HepG2 (cell line): Measurements from ENCODE around the gene KMT2B. TPM values are rescaled to one million over a fixed set of nuclear protein-coding genes. Genes with fewer than 3 reads are reported as not detected.

Experiments used
- BCL6 ChIP-seq: IDR thresholded peaks from 2 replicates; pipeline ENCODE4 v1.6.1; 2016; ENCODE audit warnings: missing genetic modification reagents, missing compliant biosample characterization
- CCAR2 ChIP-seq: fragments of 200-400 bp; formaldehyde crosslinking; optimal IDR thresholded peaks from 2 replicates; pipeline ENCODE3; 2018; ENCODE audit warnings: low read depth, mild to moderate bottlenecking, low read length, moderate library complexity
- CREM ChIP-seq, 2 experiments: sonication (generic) in 1 of 2; formaldehyde crosslinking in 1 of 2; IDR thresholded peaks; 2 replicates each; pipeline versions ENCODE4 v1.4.0 to v1.6.1; 2016 to 2020; ENCODE audit warnings: antibody characterized with exemption in 1 of 2, mild to moderate bottlenecking in 1 of 2, missing genetic modification reagents in 1 of 2
- DBP ChIP-seq: sonication (generic); formaldehyde crosslinking; IDR thresholded peaks from 2 replicates; pipeline ENCODE4 v1.4.0; 2020; ENCODE audit warnings: missing genetic modification reagents; ENCODE audit errors: not compliant biosample characterization
- EP300 ChIP-seq, 3 experiments: sonication (generic) in 1 of 3; formaldehyde crosslinking in 1 of 3; IDR thresholded peaks; 2 replicates each; pipeline versions ENCODE4 v1.5.1 to v1.6.1; 2011 to 2020; ENCODE audit warnings: low read depth in 2 of 3, low read length in 2 of 3, borderline replicate concordance in 1 of 3, improper control_type of control experiment in 1 of 3, mild to moderate bottlenecking in 1 of 3, missing genetic modification reagents in 1 of 3, moderate library complexity in 1 of 3
- EZH2 ChIP-seq: conservative IDR thresholded peaks from 2 replicates; pipeline ENCODE4 v1.6.1; 2012; ENCODE audit warnings: mild to moderate bottlenecking, low read depth, low read length, moderate library complexity
- FIP1L1 ChIP-seq: fragments of 200-400 bp; formaldehyde crosslinking; IDR thresholded peaks from 2 replicates; pipeline ENCODE4 v1.6.1; 2018; ENCODE audit warnings: low read depth, mild to moderate bottlenecking, low read length, moderate library complexity, borderline replicate concordance; ENCODE audit not compliant: insufficient read depth
- FOXC1 ChIP-seq: sonication (generic); formaldehyde crosslinking; IDR thresholded peaks from 2 replicates; pipeline ENCODE4 v1.8.0; 2022; ENCODE audit warnings: mild to moderate bottlenecking, missing genetic modification reagents, borderline replicate concordance
- FOXP1 ChIP-seq, 2 experiments: fragments of 450-650 bp in 1 of 2; IDR thresholded peaks; 2 replicates each; pipeline ENCODE4 v1.6.1; 2017 to 2018; ENCODE audit warnings: antibody characterized with exemption in 1 of 2
- GLI4 ChIP-seq: sonication (generic); formaldehyde crosslinking; IDR thresholded peaks from 2 replicates; pipeline ENCODE4 v1.5.1; 2020; ENCODE audit warnings: missing genetic modification reagents, mild to moderate bottlenecking, moderate library complexity, borderline replicate concordance
- HMGXB3 ChIP-seq: sonication (generic); formaldehyde crosslinking; IDR thresholded peaks from 2 replicates; pipeline ENCODE4 v1.4.0; 2020; ENCODE audit warnings: missing genetic modification reagents, borderline replicate concordance
- HOXA5 ChIP-seq: sonication (generic); formaldehyde crosslinking; IDR thresholded peaks from 2 replicates; pipeline ENCODE4 v1.4.0; 2020; ENCODE audit warnings: missing genetic modification reagents
- ISL2 ChIP-seq: sonication (generic); formaldehyde crosslinking; IDR thresholded peaks from 2 replicates; pipeline ENCODE4 v1.5.0; 2020; ENCODE audit warnings: missing genetic modification reagents
- KLF13 ChIP-seq: sonication (generic); formaldehyde crosslinking; IDR thresholded peaks from 2 replicates; pipeline ENCODE4 v1.4.0; 2020; ENCODE audit warnings: mild to moderate bottlenecking, missing genetic modification reagents
- KLF16 ChIP-seq, 2 experiments: sonication (generic) in 1 of 2; formaldehyde crosslinking in 1 of 2; IDR thresholded peaks; 2 replicates each; pipeline versions ENCODE4 v1.6.1 to v1.8.0; 2016 to 2023; ENCODE audit warnings: missing genetic modification reagents in 2 of 2, missing compliant biosample characterization in 1 of 2
- MED8 ChIP-seq: sonication (generic); formaldehyde crosslinking; IDR thresholded peaks from 2 replicates; pipeline ENCODE4 v1.8.1; 2023; ENCODE audit warnings: mild to moderate bottlenecking, missing genetic modification reagents; ENCODE audit not compliant: insufficient replicate concordance
- POGZ ChIP-seq: sonication (generic); formaldehyde crosslinking; IDR thresholded peaks from 2 replicates; pipeline ENCODE4 v1.4.0; 2020; ENCODE audit warnings: mild to moderate bottlenecking, missing genetic modification reagents
- SMARCC2 ChIP-seq: fragments of 450-650 bp; IDR thresholded peaks from 2 replicates; pipeline ENCODE4 v1.6.1; 2017; ENCODE audit warnings: antibody characterized with exemption, mild to moderate bottlenecking
- SNAPC5 ChIP-seq: sonication (generic); formaldehyde crosslinking; IDR thresholded peaks from 2 replicates; pipeline ENCODE4 v1.8.1; 2023; ENCODE audit warnings: mild to moderate bottlenecking, missing genetic modification reagents, borderline replicate concordance
- SUZ12 ChIP-seq: fragments of 150-350 bp; IDR thresholded peaks from 2 replicates; pipeline ENCODE4 v1.6.1; 2014; ENCODE audit warnings: low read depth, low read length
- ZNF296 ChIP-seq: sonication (generic); formaldehyde crosslinking; conservative IDR thresholded peaks from 2 replicates; pipeline ENCODE4 v1.5.0; 2020; ENCODE audit warnings: mild to moderate bottlenecking, missing genetic modification reagents
- ZNF326 ChIP-seq: sonication (generic); formaldehyde crosslinking; IDR thresholded peaks from 2 replicates; pipeline ENCODE4 v1.4.0; 2020; ENCODE audit warnings: missing genetic modification reagents, borderline replicate concordance
- ZNF746 ChIP-seq: sonication (generic); formaldehyde crosslinking; IDR thresholded peaks from 2 replicates; pipeline ENCODE4 v1.8.0; 2022; ENCODE audit warnings: mild to moderate bottlenecking, missing genetic modification reagents
- ZNF83 ChIP-seq: sonication (generic); formaldehyde crosslinking; IDR thresholded peaks from 2 replicates; pipeline ENCODE4 v1.4.0; 2020; ENCODE audit warnings: missing genetic modification reagents, mild to moderate bottlenecking, borderline replicate concordance
- polyA plus RNA-seq, 8 experiments: library from polyadenylated mRNA; depleted of rRNA in 3 of 8; stranded (reverse) in 7 of 8; unstranded in 1 of 8; fragments of >200 nt; fragmentation: Illumina TruSeq in 4 of 8; extraction: Trizol in 4 of 8; gene quantifications; 2 replicates each; pipeline versions ENCODE4 v1.2.1 to v1.2.3, GENCODE V29; 2011 to 2016; ENCODE audit warnings: low read depth in 4 of 8, missing spikeins in 1 of 8, mixed read lengths in 1 of 8; ENCODE audit not compliant: insufficient read depth in 1 of 8
- total RNA-seq, 5 experiments: library from RNA; depleted of rRNA; stranded (reverse); fragments of >200 nt; fragmentation: Illumina TruSeq; extraction: Trizol; gene quantifications; 2 replicates each; pipeline ENCODE4 v1.2.3, GENCODE V29; 2016; ENCODE audit warnings: low read depth in 1 of 5

KMT2B gene
- total and polyA plus RNA-seq, 2 of the 13 experiments (the other 11 are each of a cell fraction or from before 2014, with no cell fraction given), result 6.2 to 16.9 TPM

GRCh38 chr19:35715981-35716800 is 1.6 kb upstream of the KMT2B start (continued):
- peak; percentile 18; the same call in 1 of the 2 replicates for TF ChIP-seq HMGXB3 (CRISPR knock-in tag)
- TF ChIP-seq ZNF326, result no peak
- TF ChIP-seq ZNF83 (CRISPR knock-in tag), result no peak; the same call in 1 of the 2 replicates
- peak; percentile 80; the same call in 1 of the 2 replicates for TF ChIP-seq KLF13 (CRISPR knock-in tag)
- peak in 1 of 2 experiments; percentile 52; a peak in 1 of 4 replicates for TF ChIP-seq KLF16 (CRISPR knock-in tag; IDR thresholded peaks at IDR 0.05)
- TF ChIP-seq EZH2, result no peak
- no peak for TF ChIP-seq FIP1L1
- peak; percentile 62; the same call in 1 of the 2 replicates for TF ChIP-seq GLI4 (CRISPR knock-in tag)
- TF ChIP-seq POGZ, result no peak; the same call in 1 of the 2 replicates
- peak; percentile 64 for TF ChIP-seq MED8 (CRISPR knock-in tag)
- no peak for TF ChIP-seq EP300 (IDR thresholded peaks at IDR 0.05; ENCODE audit: low read depth in 2 of 2, low read length in 2 of 2)
- no peak for TF ChIP-seq EP300 (CRISPR knock-in tag; IDR thresholded peaks at IDR 0.05; ENCODE audit: borderline replicate concordance)
- TF ChIP-seq CCAR2, result no peak
- no peak for TF ChIP-seq SMARCC2
- TF ChIP-seq BCL6 (CRISPR knock-in tag), result 0 out of 2 replicates have a peak, but pooled peaks have one; percentile 44
- TF ChIP-seq SNAPC5 (CRISPR knock-in tag), result no peak
- no peak for TF ChIP-seq FOXP1 (IDR thresholded peaks at IDR 0.05)
- TF ChIP-seq FOXP1 (CRISPR knock-in tag; IDR thresholded peaks at IDR 0.05), result no peak
- TF ChIP-seq SUZ12, result no peak
- no peak for TF ChIP-seq ISL2
- no peak for TF ChIP-seq DBP (CRISPR knock-in tag)
- TF ChIP-seq CREM (IDR thresholded peaks at IDR 0.05), result no peak
- TF ChIP-seq CREM (CRISPR knock-in tag; IDR thresholded peaks at IDR 0.05), result no peak
- TF ChIP-seq HOXA5 (CRISPR knock-in tag), result no peak
- TF ChIP-seq ZNF746 (CRISPR knock-in tag), result no peak
- TF ChIP-seq ZNF296 (CRISPR knock-in tag), result no peak
- no peak; the same call in none of the 2 replicates for TF ChIP-seq FOXC1 (CRISPR knock-in tag)
